Mesendoderm (in vitro differentiated cells): Measurements from ENCODE around the gene PRKAG2.

ENCODE experiments used
- DNase-seq: peaks from one replicate; pipeline ENCODE4 v3.0.0; 2013
- H2AK5ac ChIP-seq: 2 replicates; pipeline ENCODE4 v1.6.1; 2013; ENCODE audit warnings: low read length, inconsistent platforms
- H2BK120ac ChIP-seq: 2 replicates; pipeline ENCODE4 v1.6.1; 2013; ENCODE audit warnings: low read depth, mild to moderate bottlenecking, low read length, moderate library complexity, mixed read lengths
- H2BK15ac ChIP-seq: replicated peaks from 2 replicates; pipeline ENCODE4 v1.6.1; 2013; ENCODE audit warnings: low read depth, mild to moderate bottlenecking, moderate library complexity
- H2BK5ac ChIP-seq: 2 replicates; pipeline ENCODE4 v1.6.1; 2013; ENCODE audit warnings: low read length, inconsistent platforms
- H3K18ac ChIP-seq: 2 replicates; pipeline ENCODE4 v1.6.1; 2013; ENCODE audit warnings: mild to moderate bottlenecking, low read length, mixed read lengths
- H3K23ac ChIP-seq: one replicate; pipeline ENCODE4 v1.6.1; 2013; ENCODE audit warnings: low read length
- H3K27ac ChIP-seq: 2 replicates; pipeline ENCODE4 v1.5.1; 2013; ENCODE audit warnings: low read depth, mild to moderate bottlenecking, inconsistent platforms, low read length, moderate library complexity
- H3K27me3 ChIP-seq: 2 replicates; pipeline ENCODE4 v1.6.1; 2013; ENCODE audit warnings: low read length, control low read depth, mild to moderate bottlenecking, inconsistent platforms; ENCODE audit not compliant: insufficient read depth, poor library complexity
- H3K36me3 ChIP-seq: 2 replicates; pipeline ENCODE4 v1.6.1; 2013; ENCODE audit warnings: low read length, inconsistent platforms; ENCODE audit not compliant: control insufficient read depth, insufficient read depth
- H3K4ac ChIP-seq: one replicate; pipeline ENCODE4 v1.6.1; 2013; ENCODE audit warnings: low read depth, mild to moderate bottlenecking, low read length, moderate library complexity
- H3K4me1 ChIP-seq: 2 replicates; pipeline ENCODE4 v1.6.1; 2013; ENCODE audit warnings: low read depth, low read length, inconsistent platforms; ENCODE audit not compliant: control insufficient read depth
- H3K4me2 ChIP-seq: 2 replicates; pipeline ENCODE4 v1.6.1; 2013; ENCODE audit warnings: low read length
- H3K4me3 ChIP-seq: 2 replicates; pipeline ENCODE4 v1.5.1; 2013; ENCODE audit warnings: mild to moderate bottlenecking, low read length
- H3K56ac ChIP-seq: one replicate; pipeline ENCODE4 v1.6.1; 2013; ENCODE audit warnings: low read length
- H3K79me1 ChIP-seq: 2 replicates; pipeline ENCODE4 v1.6.1; 2013; ENCODE audit warnings: low read length, inconsistent platforms
- H3K79me2 ChIP-seq: 2 replicates; pipeline ENCODE4 v1.6.1; 2013; ENCODE audit warnings: mild to moderate bottlenecking, low read length; ENCODE audit not compliant: control insufficient read depth, insufficient read depth
- H3K9ac ChIP-seq: 2 replicates; pipeline ENCODE4 v1.6.1; 2013; ENCODE audit warnings: low read length, inconsistent platforms
- H4K5ac ChIP-seq: one replicate; pipeline ENCODE4 v1.6.1; 2013; ENCODE audit warnings: low read length
- H4K8ac ChIP-seq: one replicate; pipeline ENCODE4 v1.6.1; 2013; ENCODE audit warnings: low read depth, mild to moderate bottlenecking, control low read depth, low read length, moderate library complexity
- WGBS: extraction: QIAGEN DNeasy Blood & Tissue Kit; methylation state at CpG from one replicate; pipeline ENCODE4 v1.1.7; 2013; ENCODE audit warnings: low lambda C conversion rate, missing lambda C conversion rate; ENCODE audit not compliant: insufficient coverage; ENCODE audit errors: extremely low coverage; 5-methylcytosine and 5-hydroxymethylcytosine counted together

Gene PRKAG2

DNA sequence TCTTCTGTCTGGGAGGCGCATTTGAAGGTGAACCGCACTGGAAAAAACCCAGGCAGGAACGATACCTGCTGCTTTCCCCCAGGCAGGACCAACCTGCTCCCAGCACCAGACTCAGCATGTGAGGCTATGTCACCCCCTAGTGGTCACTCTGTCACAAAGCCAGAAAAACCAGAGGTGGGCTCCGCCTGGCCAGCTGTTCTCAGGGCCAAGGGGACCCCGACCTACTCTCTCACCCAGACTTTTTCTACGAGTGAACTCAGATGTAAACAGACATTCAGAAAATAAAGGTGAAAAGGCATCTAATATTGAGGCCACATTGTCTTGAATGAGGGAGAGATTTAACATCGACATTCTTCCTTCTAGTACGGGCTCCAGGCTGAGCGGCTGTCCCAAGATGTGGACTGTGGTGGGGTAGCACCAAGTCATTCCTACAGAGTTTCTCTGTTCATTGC, 117.3 kb downstream of the PRKAG2 start:
- Histone ChIP-seq H3K36me3 (no peaks in the 10 kb centered on the region), H3K18ac (no peak overlapping the region), H3K79me1 (no peaks in the 10 kb centered on the region), H2AK5ac (no peak overlapping the region), H3K9ac (no peak overlapping the region), H4K5ac (no peak overlapping the region), H2BK15ac (no peak overlapping the region), H3K4me2 (no peak overlapping the region), H3K27me3 (no peaks in the 10 kb centered on the region), H3K27ac (no peak overlapping the region), H3K23ac (no peak overlapping the region), H3K4ac (no peak overlapping the region), H2BK120ac (no peak overlapping the region), H4K8ac (no peak overlapping the region), H2BK5ac (no peak overlapping the region), H3K4me3 (no peak overlapping the region), H3K79me2 (no peaks in the 10 kb centered on the region), H3K4me1 (no peaks in the 10 kb centered on the region), H3K56ac (no peak overlapping the region)
- DNase-seq = peak; percentile 84
- WGBS = no CpG with 5 or more reads among the region's 9 CpGs

DNA sequence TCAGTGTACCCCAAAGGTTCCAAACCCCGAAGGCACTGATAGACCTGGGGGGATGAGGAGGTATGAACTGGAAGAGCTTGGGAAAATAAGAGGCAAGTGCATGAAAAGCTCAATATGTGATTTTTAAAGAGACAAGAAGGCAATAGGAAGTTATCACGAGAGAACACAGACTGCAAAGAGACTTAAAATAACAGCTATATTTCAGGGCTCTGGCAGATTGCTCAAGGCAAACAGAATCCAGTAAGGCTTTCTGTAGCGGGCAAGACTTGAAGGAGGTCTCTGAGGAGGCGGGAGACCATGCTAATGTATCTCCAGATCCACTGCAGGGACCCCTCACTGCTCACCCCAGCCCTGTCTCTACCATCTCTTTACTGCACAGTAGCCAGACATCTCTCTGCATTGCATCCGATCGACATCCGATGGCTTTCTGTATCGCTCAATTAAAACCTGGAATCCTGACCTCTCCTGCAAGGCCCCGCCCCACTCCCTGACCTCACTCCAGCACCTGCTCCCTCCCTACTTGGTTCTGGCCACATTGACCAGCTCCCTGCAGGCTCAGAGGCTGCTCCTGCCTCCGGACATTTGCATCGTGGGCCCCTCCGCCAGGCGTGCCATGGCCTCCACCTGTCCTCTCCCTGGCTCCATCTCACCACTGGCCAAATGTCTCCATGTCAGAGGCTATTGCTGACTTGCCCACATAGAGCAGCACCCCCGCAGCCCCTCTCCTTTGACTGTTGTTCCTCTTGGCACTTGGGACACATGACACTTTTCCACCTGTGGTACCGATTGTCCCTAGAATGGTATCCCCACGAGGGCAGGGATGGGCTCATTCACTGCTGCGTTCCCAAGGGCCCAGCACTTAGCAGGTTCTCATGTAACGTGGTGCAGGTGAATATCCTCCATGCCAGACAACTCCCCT, 118.0 kb downstream of the PRKAG2 start:
- Histone ChIP-seq H4K5ac (no peak overlapping the region), H3K79me2 (no peaks in the 10 kb centered on the region), H4K8ac (no peak overlapping the region), H2BK15ac (no peak overlapping the region), H3K18ac (no peak overlapping the region), H3K56ac (no peak overlapping the region), H3K27me3 (no peaks in the 10 kb centered on the region), H2AK5ac (no peak overlapping the region), H3K4ac (no peak overlapping the region), H3K23ac (no peak overlapping the region), H3K9ac (no peak overlapping the region), H3K4me1 (no peaks in the 10 kb centered on the region), H3K79me1 (no peaks in the 10 kb centered on the region), H3K4me3 (no peak overlapping the region), H3K4me2 (no peak overlapping the region), H3K36me3 (no peaks in the 10 kb centered on the region), H2BK5ac (no peak overlapping the region), H2BK120ac (no peak overlapping the region), H3K27ac (no peak overlapping the region)
- DNase-seq = no peak
- no CpG with 5 or more reads among the region's 18 CpGs for WGBS

- no peak for DNase-seq
These were observed 119.6 kb downstream of the PRKAG2 start for GRCh38 chr7:151757274-151757673.

GRCh38 chr7:151756866-151757265, 120.0 kb downstream of the PRKAG2 start:
- H3K36me3 ChIP-seq = no peaks in the 10 kb centered on the region
- WGBS = no CpG with 5 or more reads among the region's 13 CpGs
- H3K9ac ChIP-seq = no peak overlapping the region
- no peaks in the 10 kb centered on the region for H3K27me3 ChIP-seq
- H2BK120ac ChIP-seq = no peak overlapping the region
- no peak overlapping the region for H4K8ac ChIP-seq
- no peaks in the 10 kb centered on the region for H3K79me1 ChIP-seq
- H3K79me2 ChIP-seq = no peaks in the 10 kb centered on the region
- H3K56ac ChIP-seq = no peak overlapping the region
- no peaks in the 10 kb centered on the region for H3K4me1 ChIP-seq
- H3K23ac ChIP-seq = no peak overlapping the region
- H3K4me3 ChIP-seq = no peak overlapping the region
- H3K4me2 ChIP-seq = no peak overlapping the region
- no peak overlapping the region for H3K27ac ChIP-seq
- no peak overlapping the region for H4K5ac ChIP-seq
- DNase-seq = no peak
- no peak overlapping the region for H2AK5ac ChIP-seq
- no peak overlapping the region for H3K4ac ChIP-seq
- no peak overlapping the region for H3K18ac ChIP-seq
- H2BK5ac ChIP-seq = no peak overlapping the region
- H2BK15ac ChIP-seq = no peak overlapping the region

More at GRCh38 chr7:151757274-151757673, 119.6 kb downstream of the PRKAG2 start:
- no peak overlapping the region for H3K4me2 ChIP-seq
- no peaks in the 10 kb centered on the region for H3K79me2 ChIP-seq
- H4K5ac ChIP-seq = no peak overlapping the region
- no peaks in the 10 kb centered on the region for H3K79me1 ChIP-seq
- H3K4ac ChIP-seq = no peak overlapping the region
- no peak overlapping the region for H4K8ac ChIP-seq
- no peak overlapping the region for H2BK5ac ChIP-seq
- no CpG with 5 or more reads among the region's 8 CpGs for WGBS
- H3K4me3 ChIP-seq = no peak overlapping the region
- H3K56ac ChIP-seq = no peak overlapping the region
- no peak overlapping the region for H2AK5ac ChIP-seq
- H2BK15ac ChIP-seq = no peak overlapping the region
- H3K27me3 ChIP-seq = no peaks in the 10 kb centered on the region
- no peak overlapping the region for H2BK120ac ChIP-seq
- H3K18ac ChIP-seq = no peak overlapping the region
- H3K9ac ChIP-seq = no peak overlapping the region
- no peaks in the 10 kb centered on the region for H3K4me1 ChIP-seq
- no peaks in the 10 kb centered on the region for H3K36me3 ChIP-seq
- no peak overlapping the region for H3K23ac ChIP-seq
- H3K27ac ChIP-seq = no peak overlapping the region

GRCh38 chr7:151756076-151756731, 120.7 kb downstream of the PRKAG2 start:
- Histone ChIP-seq H3K18ac (no peak overlapping the region), H3K23ac (no peak overlapping the region), H3K56ac (no peak overlapping the region), H3K4me2 (no peak overlapping the region), H3K27me3 (no peaks in the 10 kb centered on the region), H3K4me3 (no peak overlapping the region), H3K4ac (no peak overlapping the region), H3K79me1 (no peaks in the 10 kb centered on the region), H4K8ac (no peak overlapping the region), H3K9ac (no peak overlapping the region), H2AK5ac (no peak overlapping the region), H3K4me1 (no peaks in the 10 kb centered on the region), H2BK5ac (no peak overlapping the region), H3K79me2 (no peaks in the 10 kb centered on the region), H3K36me3 (no peaks in the 10 kb centered on the region), H2BK15ac (no peak overlapping the region), H2BK120ac (no peak overlapping the region), H3K27ac (no peak overlapping the region), H4K5ac (no peak overlapping the region)
- WGBS = no CpG with 5 or more reads among the region's 19 CpGs
- DNase-seq = no peak
